Measurements from ENCODE around the gene PLIN5. TPM values are rescaled to one million over a fixed set of nuclear protein-coding genes. Genes with fewer than 3 reads are reported as not detected.

The PLIN5 gene
- total and polyA plus RNA-seq, 10 of the 15 experiments (the other 5 are each of a cell fraction or from before 2014, with no cell fraction given): 0.15 to 0.33 TPM; not detected in 8

DNA sequence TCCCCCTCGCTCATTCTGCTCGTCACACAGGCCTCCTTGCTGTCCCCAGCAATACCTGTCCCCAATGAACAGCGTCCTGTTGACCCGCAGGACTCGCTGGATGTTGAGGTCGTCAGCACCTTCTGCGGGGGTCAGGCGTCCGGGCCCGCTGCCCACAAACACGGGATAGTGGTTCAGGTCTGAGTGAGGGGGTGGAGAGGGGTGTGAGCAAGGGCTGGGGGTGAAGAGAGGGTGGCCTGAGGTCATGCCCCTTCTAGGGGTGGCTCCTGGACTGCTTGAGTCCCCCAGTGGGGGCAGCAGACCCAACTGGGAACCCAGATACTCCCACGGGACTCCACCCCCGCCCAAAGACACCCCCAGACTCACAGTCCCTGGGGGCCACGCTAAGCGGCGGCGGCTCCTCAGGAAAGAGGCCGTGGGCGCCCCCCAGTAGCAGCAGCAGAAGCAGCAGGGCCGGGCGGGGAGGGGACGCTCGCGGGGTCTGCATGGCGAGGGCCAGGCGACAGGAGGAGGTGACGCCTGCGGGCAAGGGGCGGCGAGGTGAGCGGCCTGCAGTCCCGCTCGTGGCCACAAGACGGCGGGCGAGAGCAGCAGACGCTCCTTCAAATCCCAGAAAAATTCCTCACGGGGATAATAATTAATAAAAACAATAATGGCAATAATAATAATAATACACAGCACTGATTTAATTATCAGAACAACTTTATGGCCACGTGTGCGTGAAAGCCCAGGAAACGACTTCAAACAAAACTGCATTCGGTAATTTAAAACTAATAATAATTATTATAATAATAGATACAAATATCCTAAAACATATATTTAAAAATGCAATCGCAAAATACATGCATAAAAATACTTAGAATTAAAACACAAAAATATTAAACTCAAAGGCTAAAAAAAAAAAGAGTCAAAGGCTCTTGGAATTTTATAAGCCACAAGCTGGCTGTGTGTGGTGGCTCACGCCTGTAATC is 23.2 kb upstream of the PLIN5 start (continued):
- no peak for TF ChIP-seq NR2F1 (conservative IDR thresholded peaks at IDR 0.05)
- TF ChIP-seq RAD21 (IDR thresholded peaks at IDR 0.05; ENCODE audit: insufficient read depth, low read depth, low read length): peak; percentile 40; the same call in 1 of the 2 replicates
- TF ChIP-seq ZNF274 (IDR thresholded peaks at IDR 0.05; ENCODE audit: insufficient read depth, insufficient read length): no peak
- TF ChIP-seq, protein P1, sequence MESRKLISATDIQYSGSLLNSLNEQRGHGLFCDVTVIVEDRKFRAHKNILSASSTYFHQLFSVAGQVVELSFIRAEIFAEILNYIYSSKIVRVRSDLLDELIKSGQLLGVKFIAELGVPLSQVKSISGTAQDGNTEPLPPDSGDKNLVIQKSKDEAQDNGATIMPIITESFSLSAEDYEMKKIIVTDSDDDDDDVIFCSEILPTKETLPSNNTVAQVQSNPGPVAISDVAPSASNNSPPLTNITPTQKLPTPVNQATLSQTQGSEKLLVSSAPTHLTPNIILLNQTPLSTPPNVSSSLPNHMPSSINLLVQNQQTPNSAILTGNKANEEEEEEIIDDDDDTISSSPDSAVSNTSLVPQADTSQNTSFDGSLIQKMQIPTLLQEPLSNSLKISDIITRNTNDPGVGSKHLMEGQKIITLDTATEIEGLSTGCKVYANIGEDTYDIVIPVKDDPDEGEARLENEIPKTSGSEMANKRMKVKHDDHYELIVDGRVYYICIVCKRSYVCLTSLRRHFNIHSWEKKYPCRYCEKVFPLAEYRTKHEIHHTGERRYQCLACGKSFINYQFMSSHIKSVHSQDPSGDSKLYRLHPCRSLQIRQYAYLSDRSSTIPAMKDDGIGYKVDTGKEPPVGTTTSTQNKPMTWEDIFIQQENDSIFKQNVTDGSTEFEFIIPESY (IDR thresholded peaks at IDR 0.05): no peak
- no peak for TF ChIP-seq PML (IDR thresholded peaks at IDR 0.05; ENCODE audit: low read length)
- TF ChIP-seq, protein P2, sequence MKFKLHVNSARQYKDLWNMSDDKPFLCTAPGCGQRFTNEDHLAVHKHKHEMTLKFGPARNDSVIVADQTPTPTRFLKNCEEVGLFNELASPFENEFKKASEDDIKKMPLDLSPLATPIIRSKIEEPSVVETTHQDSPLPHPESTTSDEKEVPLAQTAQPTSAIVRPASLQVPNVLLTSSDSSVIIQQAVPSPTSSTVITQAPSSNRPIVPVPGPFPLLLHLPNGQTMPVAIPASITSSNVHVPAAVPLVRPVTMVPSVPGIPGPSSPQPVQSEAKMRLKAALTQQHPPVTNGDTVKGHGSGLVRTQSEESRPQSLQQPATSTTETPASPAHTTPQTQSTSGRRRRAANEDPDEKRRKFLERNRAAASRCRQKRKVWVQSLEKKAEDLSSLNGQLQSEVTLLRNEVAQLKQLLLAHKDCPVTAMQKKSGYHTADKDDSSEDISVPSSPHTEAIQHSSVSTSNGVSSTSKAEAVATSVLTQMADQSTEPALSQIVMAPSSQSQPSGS (IDR thresholded peaks at IDR 0.05; ENCODE audit: low read length): no peak
- no peak for TF ChIP-seq ESRRA (IDR thresholded peaks at IDR 0.05; ENCODE audit: low read length)
- TF ChIP-seq, protein P3, sequence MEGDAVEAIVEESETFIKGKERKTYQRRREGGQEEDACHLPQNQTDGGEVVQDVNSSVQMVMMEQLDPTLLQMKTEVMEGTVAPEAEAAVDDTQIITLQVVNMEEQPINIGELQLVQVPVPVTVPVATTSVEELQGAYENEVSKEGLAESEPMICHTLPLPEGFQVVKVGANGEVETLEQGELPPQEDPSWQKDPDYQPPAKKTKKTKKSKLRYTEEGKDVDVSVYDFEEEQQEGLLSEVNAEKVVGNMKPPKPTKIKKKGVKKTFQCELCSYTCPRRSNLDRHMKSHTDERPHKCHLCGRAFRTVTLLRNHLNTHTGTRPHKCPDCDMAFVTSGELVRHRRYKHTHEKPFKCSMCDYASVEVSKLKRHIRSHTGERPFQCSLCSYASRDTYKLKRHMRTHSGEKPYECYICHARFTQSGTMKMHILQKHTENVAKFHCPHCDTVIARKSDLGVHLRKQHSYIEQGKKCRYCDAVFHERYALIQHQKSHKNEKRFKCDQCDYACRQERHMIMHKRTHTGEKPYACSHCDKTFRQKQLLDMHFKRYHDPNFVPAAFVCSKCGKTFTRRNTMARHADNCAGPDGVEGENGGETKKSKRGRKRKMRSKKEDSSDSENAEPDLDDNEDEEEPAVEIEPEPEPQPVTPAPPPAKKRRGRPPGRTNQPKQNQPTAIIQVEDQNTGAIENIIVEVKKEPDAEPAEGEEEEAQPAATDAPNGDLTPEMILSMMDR (IDR thresholded peaks at IDR 0.05 in 2 of 3, conservative IDR thresholded peaks at IDR 0.05 in 1 of 3; ENCODE audit: control insufficient read depth in 2 of 3, extremely low read depth in 1 of 3, insufficient read depth in 1 of 3, low read depth in 3 of 3, low read length in 3 of 3): peak; percentile 77 to 100 (median 91)
- no peak for TF ChIP-seq WRNIP1 (IDR thresholded peaks at IDR 0.05; ENCODE audit: borderline replicate concordance, low read depth, low read length)
- no peak for TF ChIP-seq NFYA (IDR thresholded peaks at IDR 0.05; ENCODE audit: borderline replicate concordance, low read depth, low read length)
- TF ChIP-seq SMC3 (IDR thresholded peaks at IDR 0.05; ENCODE audit: borderline replicate concordance, low read length): peak; percentile 58
- no peak for TF ChIP-seq BRCA1 (IDR thresholded peaks at IDR 0.05; ENCODE audit: low read depth, low read length)
- no peak for TF ChIP-seq KDM1A (IDR thresholded peaks at IDR 0.05; ENCODE audit: borderline replicate concordance)
- TF ChIP-seq, protein P4, sequence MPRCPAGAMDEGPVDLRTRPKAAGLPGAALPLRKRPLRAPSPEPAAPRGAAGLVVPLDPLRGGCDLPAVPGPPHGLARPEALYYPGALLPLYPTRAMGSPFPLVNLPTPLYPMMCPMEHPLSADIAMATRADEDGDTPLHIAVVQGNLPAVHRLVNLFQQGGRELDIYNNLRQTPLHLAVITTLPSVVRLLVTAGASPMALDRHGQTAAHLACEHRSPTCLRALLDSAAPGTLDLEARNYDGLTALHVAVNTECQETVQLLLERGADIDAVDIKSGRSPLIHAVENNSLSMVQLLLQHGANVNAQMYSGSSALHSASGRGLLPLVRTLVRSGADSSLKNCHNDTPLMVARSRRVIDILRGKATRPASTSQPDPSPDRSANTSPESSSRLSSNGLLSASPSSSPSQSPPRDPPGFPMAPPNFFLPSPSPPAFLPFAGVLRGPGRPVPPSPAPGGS (IDR thresholded peaks at IDR 0.05; ENCODE audit: borderline replicate concordance, insufficient read depth, low read depth, low read length, poor library complexity, severe bottlenecking): no peak
- TF ChIP-seq ZNF207 (IDR thresholded peaks at IDR 0.05; ENCODE audit: borderline replicate concordance): no peak
- no peak for TF ChIP-seq EED (IDR thresholded peaks at IDR 0.05; ENCODE audit: low read depth)
- no peak for TF ChIP-seq ASH2L (IDR thresholded peaks at IDR 0.05; ENCODE audit: borderline replicate concordance, low read depth)
- no peak for TF ChIP-seq RAD51 (IDR thresholded peaks at IDR 0.05)
- TF ChIP-seq CEBPB (IDR thresholded peaks at IDR 0.05; ENCODE audit: borderline replicate concordance in 1 of 2, low read depth in 2 of 2, low read length in 2 of 2): no peak
- TF ChIP-seq STAT3 (IDR thresholded peaks at IDR 0.05; ENCODE audit: low read depth, low read length): no peak
